Retina (tissue), 1 donor: ENCODE results near the gene GOT2.
A peak's percentile ranks its signal among the peaks of the same experiment; 100 is the strongest.
"Not testable (repeated sequence)": the region's sequence is repeated elsewhere in the genome, so short reads cannot be mapped to it uniquely, and the experiment has no call there.

Experiments used
- DNase-seq: peaks from one replicate; pipeline ENCODE4 v3.0.0-alpha.2; 2016

GOT2 gene

DNA sequence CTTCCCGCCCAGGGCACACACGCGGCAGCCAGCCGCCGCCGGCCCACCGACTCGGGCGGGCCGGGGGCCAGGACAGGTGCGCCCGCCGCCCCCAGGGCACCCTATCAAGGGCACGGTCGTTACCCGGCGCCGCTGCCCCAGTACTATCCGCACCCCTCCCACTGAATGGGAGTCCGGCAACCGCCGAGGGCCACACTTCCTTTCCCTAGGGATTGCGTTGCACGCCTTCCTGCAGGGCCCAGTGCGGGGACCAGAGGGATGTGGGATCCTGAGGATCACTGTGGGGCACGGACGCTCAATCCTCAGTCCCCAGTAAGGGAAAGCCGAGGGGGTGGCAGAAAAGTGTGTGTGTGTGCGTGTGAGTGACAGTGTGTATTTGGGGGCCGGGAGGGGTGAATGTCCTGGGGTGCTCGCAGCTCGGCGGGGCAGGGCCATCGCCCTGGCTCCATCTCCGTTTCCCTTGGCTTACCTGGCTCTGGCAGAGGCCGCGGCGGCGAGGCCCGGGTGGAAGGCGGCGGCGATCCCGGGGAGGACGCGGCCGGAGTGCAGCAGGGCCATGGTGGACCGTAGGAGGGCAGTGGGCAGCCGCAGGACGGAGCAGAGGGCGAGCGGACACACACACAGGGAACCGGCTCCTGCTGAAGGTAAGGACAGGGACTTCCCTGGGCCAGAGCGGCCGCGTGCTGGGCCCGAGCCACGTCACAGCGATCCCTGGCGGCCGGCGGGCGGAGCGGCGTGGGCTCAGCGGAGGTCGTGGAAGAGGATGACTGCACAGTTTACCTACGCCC is at the start of gene GOT2:
GOT2 (minus strand) TSS at position 646 of the 788 bp plus-strand sequence; CDS start at position 558, 88 bp downstream.
- DNase-seq = peak; percentile 96

DNA sequence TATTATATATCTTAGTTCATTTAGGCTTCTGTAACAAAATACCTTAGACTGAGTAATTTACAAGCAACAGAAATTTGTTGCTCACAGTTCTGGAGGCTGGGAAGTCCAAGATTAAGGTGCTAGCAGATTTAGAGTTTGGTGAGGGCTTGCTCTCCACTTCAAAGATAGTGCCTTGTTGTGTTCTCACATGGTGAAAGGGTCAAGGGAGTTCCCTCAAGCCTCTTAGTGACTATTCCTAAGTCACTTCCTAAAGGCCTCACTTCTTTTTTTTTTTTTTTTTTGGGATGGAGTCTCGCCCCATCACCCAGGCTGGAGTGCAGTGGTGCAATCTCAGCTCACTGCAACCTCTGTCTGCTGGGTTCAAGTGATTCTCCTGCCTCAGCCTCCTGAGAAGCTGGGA is 45.2 kb upstream of the GOT2 start:
- DNase-seq = not testable (repeated sequence)

DNA sequence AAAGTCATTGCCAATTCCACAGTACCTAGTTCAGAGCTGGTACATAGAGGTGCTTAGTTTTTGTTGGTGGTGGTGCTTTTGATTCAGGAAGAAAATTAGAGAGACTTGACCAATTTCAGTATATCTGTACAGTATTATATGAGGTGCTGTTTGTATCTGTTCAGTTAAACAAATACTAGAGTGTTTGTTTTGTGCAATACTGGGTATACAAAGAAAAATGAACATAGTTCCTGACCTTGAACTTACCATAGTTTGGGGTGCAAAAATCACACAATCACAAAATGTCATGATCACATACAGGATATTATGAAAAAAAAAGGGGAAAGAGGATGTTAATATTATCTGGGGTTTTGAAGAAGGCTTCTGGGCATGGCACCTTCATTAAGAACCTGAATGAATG is 39.8 kb upstream of the GOT2 start:
- DNase-seq = no peak

DNA sequence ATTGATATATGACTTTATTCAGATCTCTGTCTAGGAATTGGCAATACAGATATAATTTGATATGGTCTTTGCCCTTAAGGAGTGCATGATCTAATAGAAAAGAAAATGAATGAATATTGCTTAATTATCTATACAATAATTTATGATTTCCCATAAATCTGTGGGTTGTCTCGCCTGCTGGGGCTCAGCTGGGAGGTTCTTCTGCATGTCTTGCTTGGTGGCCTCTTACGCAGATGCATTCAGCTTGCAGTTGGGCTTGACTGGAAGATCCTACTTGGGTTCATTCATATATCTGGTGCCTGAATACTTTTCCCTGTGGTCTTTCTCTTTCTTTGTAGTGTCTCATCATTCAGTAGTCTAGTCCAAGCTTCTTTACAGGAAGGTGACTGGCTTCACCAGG is 34.0 kb upstream of the GOT2 start:
- DNase-seq = no peak

DNA sequence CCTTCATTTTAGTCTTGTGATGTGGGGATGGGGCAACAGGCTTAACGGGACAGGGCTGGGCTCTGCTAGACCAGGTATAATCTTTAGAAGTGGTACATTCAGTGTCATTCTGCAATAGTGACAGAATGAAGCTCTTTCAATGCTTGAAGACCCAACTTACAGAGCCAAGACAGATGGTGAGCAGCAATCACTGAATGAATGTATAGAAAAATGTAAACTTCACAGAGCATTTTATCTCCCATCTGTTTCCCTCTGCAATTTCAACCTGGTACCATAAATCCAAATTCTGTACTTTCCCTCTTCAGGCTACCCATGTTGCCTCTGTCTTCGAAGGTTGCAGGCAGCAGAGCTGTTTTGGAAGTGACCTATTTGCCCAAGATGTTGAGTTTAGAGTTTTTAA is 33.5 kb upstream of the GOT2 start:
- DNase-seq = no peak

DNA sequence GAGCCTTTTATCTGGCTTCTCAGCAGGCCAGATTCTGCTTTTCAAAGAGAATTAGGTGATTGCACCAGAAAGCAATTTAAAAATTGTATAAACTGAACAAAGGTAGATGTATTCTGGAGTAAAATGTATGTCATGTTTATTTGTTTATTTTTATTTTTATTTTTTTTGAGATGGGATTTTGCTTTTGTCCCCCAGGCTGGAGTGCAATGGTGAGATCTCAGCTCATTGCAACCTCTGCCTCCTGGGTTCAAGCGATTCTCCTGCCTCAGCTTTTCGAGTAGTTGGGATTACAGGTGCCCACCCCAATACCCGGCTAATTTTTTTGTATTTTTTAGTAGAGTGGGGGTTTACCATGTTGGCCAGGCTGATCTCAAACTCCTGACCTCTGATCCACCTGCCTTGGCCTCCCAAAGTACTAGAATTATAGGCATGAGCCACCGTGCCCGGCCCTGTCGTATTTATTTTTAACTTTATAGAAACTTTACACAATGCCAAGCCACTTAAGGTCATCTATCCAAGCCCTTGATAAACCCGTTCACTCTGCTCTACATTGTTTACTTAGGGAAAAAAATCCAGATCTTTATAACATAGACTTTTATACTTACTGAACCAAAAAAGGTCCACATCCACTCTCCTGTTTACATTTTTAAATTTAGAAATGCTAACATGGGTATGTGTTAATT is 22.7 kb upstream of the GOT2 start:
- no peak for DNase-seq

DNA sequence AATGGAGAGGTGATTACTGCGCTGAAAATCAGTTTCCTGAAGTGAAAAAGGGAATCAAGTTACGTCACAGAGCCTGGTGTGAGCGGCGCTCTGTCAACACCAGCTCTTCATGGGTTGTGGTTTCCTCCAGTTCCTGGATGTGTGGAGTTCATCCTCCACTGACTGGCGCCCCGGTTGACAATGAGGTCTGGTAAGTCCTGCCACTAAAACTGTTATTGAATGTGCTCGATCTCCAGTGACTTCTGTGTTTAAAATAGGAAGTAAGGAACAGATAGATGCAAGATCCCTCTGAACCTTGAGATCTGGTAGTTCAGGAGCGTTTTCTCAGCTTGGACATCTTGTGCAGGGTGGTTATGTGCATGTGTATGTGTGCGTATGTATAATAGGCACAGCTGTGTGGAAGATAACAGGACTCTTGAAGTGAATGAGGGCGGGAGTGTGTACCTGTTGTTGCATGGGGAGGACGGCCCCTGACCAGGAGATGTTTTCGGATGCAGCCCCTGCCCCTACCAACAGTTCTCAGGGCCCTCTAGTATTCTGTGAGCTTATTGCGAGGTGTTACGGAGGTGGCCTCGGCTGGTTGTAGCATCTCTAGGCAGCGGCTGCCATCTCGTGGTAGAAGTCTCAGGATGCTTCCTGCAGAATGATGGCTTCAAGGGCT is 22.0 kb upstream of the GOT2 start:
- peak; percentile 78 for DNase-seq

DNA sequence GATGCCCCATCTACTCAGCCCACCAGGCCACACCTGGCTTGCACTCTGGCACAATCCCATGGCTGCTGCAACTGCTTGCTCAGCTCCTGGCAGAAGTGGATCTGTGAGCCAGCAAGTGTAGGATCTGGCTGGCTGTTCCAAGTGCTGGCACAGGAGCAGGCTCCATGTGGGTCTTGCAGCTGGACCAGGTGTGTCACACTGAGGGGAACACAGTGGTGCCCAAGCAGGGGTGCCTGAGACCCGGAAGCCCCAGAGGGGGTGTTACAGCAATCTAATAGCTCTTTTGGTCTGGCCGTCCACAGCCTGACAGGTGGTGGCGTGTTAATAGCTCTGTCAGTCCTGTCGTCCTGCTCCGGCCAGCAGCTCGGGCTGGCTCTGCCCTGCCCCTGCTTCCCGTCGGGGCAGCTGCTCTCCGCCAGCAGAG is 19.6 kb upstream of the GOT2 start:
- no peak for DNase-seq

DNA sequence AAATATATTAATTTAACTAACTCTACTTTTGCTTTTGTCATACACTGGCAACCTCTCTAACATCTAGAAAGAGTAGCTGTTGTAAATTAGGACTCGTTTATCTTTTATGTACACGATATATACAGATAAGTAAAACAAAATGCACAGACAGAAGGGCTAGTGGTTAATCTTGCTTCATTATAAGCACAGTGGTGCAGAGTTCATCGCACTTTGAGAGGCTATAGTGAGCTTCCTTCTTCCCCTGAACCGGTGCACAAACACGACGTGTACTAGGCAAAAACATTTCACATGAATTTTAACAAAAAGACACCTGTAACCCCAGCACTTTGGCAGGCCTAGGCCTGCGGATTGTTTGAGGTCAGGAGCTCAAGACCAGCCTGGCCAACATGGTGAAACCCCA is 10.4 kb upstream of the GOT2 start:
- no peak for DNase-seq

DNA sequence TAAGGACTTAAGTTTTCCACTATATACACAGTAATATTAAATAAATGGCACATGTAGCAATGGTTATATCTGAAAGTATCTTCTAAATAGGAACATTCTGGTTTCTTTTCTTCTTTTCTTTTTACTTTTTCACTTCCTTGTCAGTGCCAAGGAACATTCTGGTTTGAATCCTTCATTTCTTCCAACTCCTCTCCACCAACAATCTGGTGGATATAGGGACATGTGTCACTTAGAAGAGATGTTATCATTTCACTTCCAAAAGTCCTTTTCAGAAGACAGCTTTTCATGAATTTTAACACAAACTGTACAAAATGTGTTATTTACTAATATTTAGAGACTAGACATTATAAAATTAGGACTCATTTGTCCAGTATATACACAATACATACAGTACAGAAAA is 7.9 kb upstream of the GOT2 start:
- DNase-seq = no peak

DNA sequence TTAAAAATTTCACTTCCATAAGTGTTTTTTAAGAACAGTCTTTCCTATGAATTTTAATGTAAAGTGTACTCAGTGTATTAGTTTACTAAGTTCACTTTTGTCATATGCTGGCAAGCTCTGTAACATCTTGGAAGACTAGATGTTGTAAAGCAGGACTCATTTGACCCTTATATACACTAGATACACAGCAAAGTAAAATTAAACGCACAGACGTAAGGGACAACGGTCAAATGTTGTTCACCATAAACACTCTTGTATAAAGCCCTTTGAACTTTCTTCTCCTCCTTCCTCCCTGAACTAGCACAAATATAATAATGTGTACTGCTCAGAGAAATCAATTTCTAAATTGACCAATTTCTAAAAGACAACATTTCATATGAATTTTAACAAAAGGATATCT is 7.0 kb upstream of the GOT2 start:
- no peak for DNase-seq

DNA sequence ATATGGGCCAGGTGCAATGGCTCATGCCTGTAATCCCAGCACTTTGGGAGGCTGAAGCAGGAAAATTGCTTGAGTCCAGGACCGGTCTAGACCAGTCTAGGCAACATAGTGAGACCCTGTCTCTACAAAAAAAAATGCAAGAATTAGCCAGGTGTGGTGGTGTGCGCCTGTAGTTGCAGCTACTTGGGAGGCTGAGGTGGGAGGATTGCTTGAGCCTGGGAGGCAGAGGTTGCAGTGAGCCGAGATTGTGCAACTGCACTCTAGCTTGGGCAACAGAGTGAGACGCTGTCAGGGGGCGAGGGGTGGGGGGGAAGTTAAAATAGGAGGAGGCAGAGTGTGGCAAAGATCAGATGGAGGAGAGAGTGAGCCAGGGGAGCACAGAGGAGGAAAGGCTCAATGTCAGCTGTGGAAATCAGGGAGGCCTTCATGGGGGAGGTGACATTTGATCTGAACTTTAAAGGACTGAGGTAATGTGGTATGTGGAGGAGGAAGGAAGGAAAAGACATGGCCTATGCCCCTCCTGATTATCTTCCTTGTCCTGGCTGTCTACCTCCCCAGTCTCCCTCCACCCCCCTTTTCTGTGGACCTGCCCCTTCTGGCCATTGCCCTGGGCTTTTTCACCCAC is 4.7 kb upstream of the GOT2 start:
- no peak for DNase-seq

DNA sequence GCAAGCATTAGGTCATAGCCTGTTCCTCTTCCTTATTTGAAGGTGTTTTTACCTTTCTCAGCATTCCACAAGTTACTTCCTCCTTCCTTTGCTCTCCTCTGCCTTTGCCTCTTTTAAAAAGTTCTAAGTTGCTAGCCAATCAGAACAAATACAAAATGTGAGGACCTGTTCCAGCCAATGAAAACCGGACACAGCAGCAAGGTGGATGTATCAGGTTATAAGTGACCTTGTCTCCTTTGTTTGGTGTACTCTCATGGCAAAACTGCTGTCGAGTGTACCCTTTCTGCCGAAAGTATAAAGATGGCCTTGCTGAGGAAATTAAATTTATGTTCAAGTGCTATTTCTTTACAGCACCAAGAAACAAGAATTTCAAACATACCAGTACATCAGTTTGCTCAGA is 2.2 kb upstream of the GOT2 start:
- DNase-seq = not testable (repeated sequence)

DNA sequence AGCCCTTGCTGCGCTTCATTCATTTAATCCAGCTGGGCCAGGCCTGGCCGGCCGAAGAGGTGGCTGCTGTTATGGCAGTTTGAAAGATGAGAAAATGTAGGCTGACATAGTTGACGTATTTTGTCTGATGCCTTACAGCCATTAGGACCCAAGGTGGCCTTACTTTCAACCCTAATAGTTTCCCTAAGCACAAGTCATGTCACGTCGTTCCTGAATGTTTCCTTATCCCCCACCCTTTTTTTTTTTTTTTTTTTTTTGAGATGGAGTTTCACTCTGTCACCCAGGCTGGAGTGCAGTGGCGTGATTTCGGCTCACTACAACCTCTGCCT is 307 bp upstream of the GOT2 start:
- no peak for DNase-seq

DNA sequence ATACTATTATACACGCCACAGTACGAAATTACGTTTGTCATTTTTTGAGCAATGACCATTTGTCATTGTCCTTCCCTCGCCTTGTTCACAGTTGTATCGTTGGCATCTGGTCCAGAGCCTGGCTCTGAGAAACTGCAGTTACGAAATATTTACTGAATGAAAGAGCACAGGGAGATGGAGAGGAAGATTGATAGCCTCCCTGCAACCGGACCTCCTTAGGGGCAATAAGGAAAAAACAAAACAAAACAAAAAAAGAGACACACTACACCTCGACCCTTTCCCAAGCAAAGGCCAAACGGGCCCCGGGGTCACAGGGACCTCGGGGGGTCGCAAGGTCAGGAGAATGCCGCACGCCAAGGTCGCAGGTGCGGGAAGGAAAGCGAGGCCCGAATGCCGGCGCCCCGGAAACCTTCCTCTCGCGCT is 857 bp downstream of the GOT2 start:
- DNase-seq = no peak

DNA sequence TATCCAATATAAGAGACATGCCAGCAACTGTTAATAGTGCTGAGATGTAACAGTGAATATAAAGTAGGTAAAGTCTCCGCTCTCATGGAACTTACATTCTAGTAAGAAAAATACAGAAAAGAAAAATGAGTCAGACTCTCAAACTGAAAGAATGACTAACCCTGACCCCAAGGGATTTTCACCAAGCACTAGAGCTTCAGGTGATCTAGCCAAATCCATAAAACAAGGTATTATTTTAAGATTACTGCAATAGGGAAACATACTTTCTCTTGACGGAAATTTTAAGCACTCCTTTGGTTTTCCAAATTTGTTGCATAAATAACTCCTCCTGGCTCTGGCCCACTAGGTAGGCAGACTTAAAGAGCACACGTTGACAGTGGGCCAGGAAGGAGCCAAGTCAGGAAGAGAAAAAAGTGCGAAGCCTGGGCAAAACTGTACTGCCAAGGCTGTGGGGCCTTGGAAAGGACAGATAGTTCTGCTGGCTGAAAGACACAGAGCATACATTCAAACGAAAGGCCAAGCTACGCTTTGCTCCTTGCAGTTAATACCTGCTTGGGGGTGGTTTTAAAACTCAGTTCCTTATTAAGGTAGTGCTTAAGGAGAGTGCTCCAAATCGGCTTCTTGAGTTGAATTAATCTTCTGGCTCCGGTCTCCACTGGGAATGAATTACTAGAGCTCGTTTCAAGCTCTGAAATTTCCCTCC is 1.4 kb downstream of the GOT2 start:
- peak; percentile 8 for DNase-seq

DNA sequence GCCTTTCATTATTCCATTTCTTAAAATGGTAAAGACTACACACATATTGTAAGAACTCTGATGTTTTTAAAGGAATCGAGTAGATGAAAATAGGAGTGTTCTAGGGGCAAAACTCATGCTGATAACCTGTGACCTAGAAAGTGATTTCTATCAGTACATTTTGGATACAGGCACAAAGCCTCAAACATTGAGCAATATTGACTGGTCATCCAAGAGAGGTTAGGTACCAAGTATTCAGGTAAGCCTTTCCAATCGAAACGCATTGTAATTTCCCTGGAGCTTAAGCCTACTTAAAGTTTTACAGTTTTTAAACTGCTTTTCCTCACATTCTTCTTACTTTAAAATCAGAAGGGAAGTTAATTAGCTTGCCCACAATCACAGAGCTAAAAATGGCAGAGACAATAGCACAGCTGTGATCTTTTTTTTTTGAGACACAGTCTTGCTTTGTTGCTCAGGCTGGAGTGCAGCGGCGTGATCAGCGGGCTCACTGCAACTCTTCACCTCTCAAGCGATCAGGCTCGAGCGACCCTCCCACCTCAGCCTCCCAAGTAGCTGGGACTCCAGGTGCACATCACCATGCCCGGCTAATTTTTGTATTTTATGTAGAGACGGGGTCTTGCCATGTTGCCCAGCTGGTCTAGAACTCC is 3.3 kb downstream of the GOT2 start:
- DNase-seq = no peak

DNA sequence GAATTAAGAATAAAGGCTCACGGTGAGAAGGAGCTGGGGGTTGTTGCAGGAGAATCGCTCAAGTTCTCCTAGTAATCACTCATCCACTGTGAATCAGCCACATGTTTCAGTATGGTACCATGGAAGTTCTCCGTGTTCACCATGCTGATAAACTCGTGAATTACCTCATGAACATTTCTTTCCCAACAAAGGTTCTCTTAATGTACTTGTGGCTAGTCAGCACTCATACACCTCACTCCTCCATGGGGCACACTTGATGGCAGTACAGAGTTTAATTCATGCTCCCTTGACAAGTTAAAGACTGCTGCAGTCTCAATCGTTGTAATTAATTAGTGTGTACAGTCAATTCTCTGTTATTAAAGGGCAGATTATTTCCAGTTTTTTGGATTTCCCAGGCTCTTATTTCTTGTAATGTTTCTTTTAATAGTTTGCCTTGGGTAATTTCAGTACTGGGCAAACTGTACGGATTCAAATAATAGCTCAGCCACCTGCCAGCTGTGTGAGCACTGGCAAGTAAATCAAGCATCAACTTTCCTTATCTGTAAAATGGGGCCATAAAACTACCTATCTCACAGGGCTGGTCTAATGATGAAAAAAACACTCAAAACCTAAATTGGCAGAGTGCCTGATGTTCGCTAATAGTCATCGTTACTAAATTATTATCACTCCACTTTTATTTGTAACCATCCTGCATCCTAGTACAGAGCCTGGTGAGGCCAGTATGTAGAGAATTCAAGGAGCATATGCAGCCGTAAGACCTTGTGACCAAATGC is 6.1 kb downstream of the GOT2 start:
- no peak for DNase-seq

DNA sequence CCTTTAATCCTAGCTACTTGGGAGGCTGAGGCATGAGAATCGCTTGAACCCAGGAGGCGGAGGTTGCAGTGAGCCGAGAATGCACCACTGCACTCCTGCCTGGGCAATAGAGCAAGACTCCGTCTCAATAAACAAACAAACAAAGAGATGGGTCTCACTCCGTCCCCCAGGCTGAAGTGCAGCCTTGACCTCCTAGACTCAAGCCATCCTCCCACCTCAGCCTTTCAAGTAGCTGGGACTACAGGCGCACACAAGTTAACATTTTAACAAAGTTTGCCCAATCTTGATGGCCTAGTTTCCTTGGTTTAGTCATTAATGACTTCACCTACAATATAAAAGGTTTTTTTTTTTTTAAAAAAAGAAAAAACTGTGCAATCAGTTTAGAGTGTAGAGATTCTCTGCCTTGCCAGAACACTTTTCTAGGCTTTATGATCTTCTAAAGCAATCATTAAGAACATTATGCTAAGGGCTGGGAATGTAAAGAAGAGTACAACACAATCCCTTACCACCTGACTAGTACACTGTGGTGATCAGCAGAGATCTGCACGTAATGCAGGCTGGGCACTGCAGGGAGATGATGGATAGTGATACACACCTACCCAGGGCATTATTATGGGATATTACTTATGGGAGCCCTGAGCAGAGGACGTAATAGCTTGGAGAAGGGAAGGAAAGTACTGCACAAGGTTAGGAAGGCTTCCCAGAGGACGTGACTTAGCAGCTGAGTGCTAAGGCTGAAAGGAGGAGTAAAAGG is 6.9 kb downstream of the GOT2 start:
- no peak for DNase-seq

DNA sequence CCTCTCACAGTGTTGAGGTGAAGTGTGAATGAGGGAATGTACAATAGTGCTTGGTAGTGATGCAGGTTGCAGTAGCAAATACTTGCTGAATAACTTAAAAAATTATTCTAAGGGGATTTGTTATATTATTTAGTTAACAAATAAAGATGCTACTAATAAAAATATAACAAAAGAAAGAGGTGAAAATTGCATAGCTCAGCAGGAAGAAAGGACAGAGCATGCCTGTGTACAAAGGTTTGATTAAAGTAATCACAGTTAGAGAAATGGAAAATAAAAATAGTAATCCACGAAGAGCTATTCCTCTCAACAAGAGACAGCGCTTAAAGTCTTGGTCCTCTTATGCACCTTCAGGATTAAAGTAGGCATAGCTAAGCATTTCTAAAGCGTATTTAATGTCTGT is 11.0 kb downstream of the GOT2 start:
- DNase-seq = no peak

DNA sequence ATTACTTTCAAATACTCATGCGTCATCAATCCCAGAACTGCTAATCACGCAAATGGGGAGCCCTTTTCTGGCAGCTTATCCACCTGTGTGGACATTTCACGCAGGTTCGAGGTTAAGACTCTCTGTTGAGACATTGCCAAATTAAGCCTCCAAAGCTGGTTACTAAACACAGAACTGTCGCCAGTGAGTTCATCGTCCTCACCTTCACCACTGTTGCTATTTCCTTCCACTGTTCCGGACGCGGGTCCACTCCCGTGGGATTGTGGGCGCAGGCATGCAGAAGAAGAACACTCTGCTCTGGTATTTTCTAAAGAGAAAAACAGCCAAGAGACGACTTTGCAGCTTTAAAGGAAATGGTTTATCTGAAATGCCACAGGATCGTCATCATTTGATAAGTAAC is 16.1 kb downstream of the GOT2 start:
- no peak for DNase-seq
